Subcutaneous adipose tissue (tissue), 4 donors: ENCODE results near the gene WDR64. TPM values are rescaled to one million over a fixed set of nuclear protein-coding genes. Genes with fewer than 3 reads are reported as not detected.

Experiments used
- CTCF ChIP-seq: fragments of 450-650 bp; IDR thresholded peaks from one replicate; pipeline ENCODE4 v1.5.1; 2016; ENCODE audit warnings: low read depth, mild to moderate bottlenecking, control low read depth, antibody characterized with exemption, moderate library complexity
- total RNA-seq, 4 donors: library from RNA; depleted of rRNA; stranded (reverse); fragments of >200 nt; gene quantifications; one replicate each; pipeline ENCODE4 v1.1.0, GENCODE V29; 2016

Gene WDR64
- total RNA-seq, 4 donors from 2014 or later: not detected

GRCh38 chr1:241846862-241847539 lies 194.9 kb downstream of the WDR64 start:
- no peak for TF ChIP-seq CTCF

- no peak for TF ChIP-seq CTCF
Measured at GRCh38 chr1:241847540-241847795, 195.4 kb downstream of the WDR64 start.

GRCh38 chr1:241847796-241848685 lies 196.0 kb downstream of the WDR64 start, which contains the start of gene EXO1:
Gene EXO1, plus strand, starts transcription at chr1:241848204. Its CDS starts 2,222 bp downstream, at chr1:241850426.
- no peak for TF ChIP-seq CTCF

GRCh38 chr1:241848686-241849344 lies 196.7 kb downstream of the WDR64 start:
- TF ChIP-seq CTCF: no peak

GRCh38 chr1:241849345-241849695 lies 197.2 kb downstream of the WDR64 start:
- TF ChIP-seq CTCF: no peak

Other genes with a start within 250 kb of the WDR64 start
- 10 to 100 TPM; 36.9 to 56.3 (median 45.2) TPM for gene FH, start 132.5 kb upstream of the WDR64 start, total RNA-seq
- 10 to 100 TPM in 1 of 4 donors, 1 to 10 TPM in 2, under 1 TPM in 1; 0.38 to 15.8 (median 3.0) TPM for gene KMO, start 119.9 kb upstream of the WDR64 start, total RNA-seq
- 10 to 100 TPM in 2 of 4 donors, 1 to 10 TPM in 2; 6.2 to 13.0 (median 9.4) TPM for gene CHML, start 11.9 kb upstream of the WDR64 start, total RNA-seq
- gene OPN3, start 11.9 kb upstream of the WDR64 start, total RNA-seq: 10 to 100 TPM in 3 of 4 donors, 1 to 10 TPM in 1; 9.5 to 48.1 (median 14.0) TPM
- gene EXO1, start 195.9 kb downstream of the WDR64 start, total RNA-seq: 1 to 10 TPM in 1 of 4 donors, under 1 TPM in 2, not detected in 1; 0.68 to 2.4 (median 0.88) TPM